ENCODE measurements around the gene CUBN. TPM values are rescaled to one million over a fixed set of nuclear protein-coding genes. Genes with fewer than 3 reads are reported as not detected.

CUBN gene
- total RNA-seq, 1 donor from 2014 or later: 2.7 TPM

- no peak for TF ChIP-seq CTCF (IDR thresholded peaks at IDR 0.05; ENCODE audit: insufficient read depth, low read depth, low read length)
- no peak for TF ChIP-seq EZH2 (IDR thresholded peaks at IDR 0.05; ENCODE audit: insufficient read depth, low read length)
- Histone ChIP-seq H3K9ac (ENCODE audit: low read length) (no peak overlapping the region), H3K36me3 (ENCODE audit: insufficient read depth, low read length) (peaks cover 3% of the 10 kb centered on the region), H4K20me1 (ENCODE audit: insufficient read depth, low read length) (peaks cover 82% of the 10 kb centered on the region), H3K4me2 (ENCODE audit: low read length) (no peak overlapping the region), H3K27me3 (ENCODE audit: insufficient read depth, low read length) (no peaks in the 10 kb centered on the region), H3K9me3 (ENCODE audit: insufficient read depth, low read depth, low read length) (no peaks in the 10 kb centered on the region), H3K4me3 (ENCODE audit: insufficient read depth, low read depth, low read length) (no peak overlapping the region), H3K27ac (ENCODE audit: low read depth, low read length) (no peak overlapping the region), H3K79me2 (ENCODE audit: insufficient read depth, low read length) (peaks cover 99% of the 10 kb centered on the region), H3K4me1 (ENCODE audit: insufficient read depth, low read length) (no peaks in the 10 kb centered on the region), H2AFZ (ENCODE audit: low read depth, low read length) (no peak overlapping the region)
- Mint-ChIP-seq H3K36me3 (ENCODE audit: low read depth, unreplicated experiment) (peaks cover 16% of the 10 kb centered on the region), H3K27me3 (ENCODE audit: low read depth, unreplicated experiment) (no peaks in the 10 kb centered on the region), H3K4me1 (ENCODE audit: low read depth, unreplicated experiment) (peaks cover 2% of the 10 kb centered on the region), H3K9me3 (ENCODE audit: unreplicated experiment) (no peaks in the 10 kb centered on the region), H3K4me3 (ENCODE audit: unreplicated experiment) (no peak overlapping the region), H3K27ac (ENCODE audit: unreplicated experiment) (no peak overlapping the region)
- DNase-seq (ENCODE audit: low read depth) (no peak), FAIRE-seq (no peak)
Observed at GRCh38 chr10:16803464-16803863, 326.1 kb downstream of the CUBN start.

GRCh38 chr10:16799621-16800020 is 330.0 kb downstream of the CUBN start:
- no peak overlapping the region for H3K27ac Mint-ChIP-seq (ENCODE audit: unreplicated experiment)
- no peak overlapping the region for H2AFZ ChIP-seq (ENCODE audit: low read depth, low read length)
- no peak overlapping the region for H3K27ac ChIP-seq (ENCODE audit: low read depth, low read length)
- peaks cover 98% of the 10 kb centered on the region for H3K79me2 ChIP-seq (ENCODE audit: insufficient read depth, low read length)
- peaks cover 11% of the 10 kb centered on the region for H3K36me3 Mint-ChIP-seq (ENCODE audit: low read depth, unreplicated experiment)
- no peaks in the 10 kb centered on the region for H3K4me1 ChIP-seq (ENCODE audit: insufficient read depth, low read length)
- TF ChIP-seq CTCF (IDR thresholded peaks at IDR 0.05; ENCODE audit: insufficient read depth, low read depth, low read length): no peak
- TF ChIP-seq EZH2 (IDR thresholded peaks at IDR 0.05; ENCODE audit: insufficient read depth, low read length): no peak
- H3K4me3 ChIP-seq (ENCODE audit: insufficient read depth, low read depth, low read length): no peak overlapping the region
- no peaks in the 10 kb centered on the region for H3K9me3 ChIP-seq (ENCODE audit: insufficient read depth, low read depth, low read length)
- no peak overlapping the region for H3K4me3 Mint-ChIP-seq (ENCODE audit: unreplicated experiment)
- no peaks in the 10 kb centered on the region for H3K27me3 Mint-ChIP-seq (ENCODE audit: low read depth, unreplicated experiment)
- H3K4me1 Mint-ChIP-seq (ENCODE audit: low read depth, unreplicated experiment): peaks cover 2% of the 10 kb centered on the region
- peaks cover 84% of the 10 kb centered on the region for H4K20me1 ChIP-seq (ENCODE audit: insufficient read depth, low read length)
- H3K9me3 Mint-ChIP-seq (ENCODE audit: unreplicated experiment): no peaks in the 10 kb centered on the region
- peaks cover 2% of the 10 kb centered on the region for H3K36me3 ChIP-seq (ENCODE audit: insufficient read depth, low read length)
- DNase-seq (ENCODE audit: low read depth) (no peak), FAIRE-seq (no peak)
- no peaks in the 10 kb centered on the region for H3K27me3 ChIP-seq (ENCODE audit: insufficient read depth, low read length)
- no peak overlapping the region for H3K4me2 ChIP-seq (ENCODE audit: low read length)
- H3K9ac ChIP-seq (ENCODE audit: low read length): no peak overlapping the region

- H3K36me3 ChIP-seq (ENCODE audit: insufficient read depth, low read length): no peaks in the 10 kb centered on the region
- peaks cover 98% of the 10 kb centered on the region for H3K79me2 ChIP-seq (ENCODE audit: insufficient read depth, low read length)
- H3K4me3 Mint-ChIP-seq (ENCODE audit: unreplicated experiment): no peak overlapping the region
- peaks cover 2% of the 10 kb centered on the region for H3K4me1 Mint-ChIP-seq (ENCODE audit: low read depth, unreplicated experiment)
- H4K20me1 ChIP-seq (ENCODE audit: insufficient read depth, low read length): peaks cover 86% of the 10 kb centered on the region
- no peak overlapping the region for H3K27ac ChIP-seq (ENCODE audit: low read depth, low read length)
- H3K9ac ChIP-seq (ENCODE audit: low read length): no peak overlapping the region
- no peaks in the 10 kb centered on the region for H3K9me3 Mint-ChIP-seq (ENCODE audit: unreplicated experiment)
- H3K4me1 ChIP-seq (ENCODE audit: insufficient read depth, low read length): no peaks in the 10 kb centered on the region
- no peaks in the 10 kb centered on the region for H3K9me3 ChIP-seq (ENCODE audit: insufficient read depth, low read depth, low read length)
- no peak overlapping the region for H3K4me3 ChIP-seq (ENCODE audit: insufficient read depth, low read depth, low read length)
- TF ChIP-seq EZH2 (IDR thresholded peaks at IDR 0.05; ENCODE audit: insufficient read depth, low read length) (no peak), CTCF (IDR thresholded peaks at IDR 0.05; ENCODE audit: insufficient read depth, low read depth, low read length) (no peak)
- no peak overlapping the region for H3K27ac Mint-ChIP-seq (ENCODE audit: unreplicated experiment)
- DNase-seq (ENCODE audit: low read depth): no peak
- peaks cover 5% of the 10 kb centered on the region for H3K36me3 Mint-ChIP-seq (ENCODE audit: low read depth, unreplicated experiment)
- no peak for FAIRE-seq
- no peak overlapping the region for H2AFZ ChIP-seq (ENCODE audit: low read depth, low read length)
- no peak overlapping the region for H3K4me2 ChIP-seq (ENCODE audit: low read length)
- no peaks in the 10 kb centered on the region for H3K27me3 ChIP-seq (ENCODE audit: insufficient read depth, low read length)
- no peaks in the 10 kb centered on the region for H3K27me3 Mint-ChIP-seq (ENCODE audit: low read depth, unreplicated experiment)
Observed at GRCh38 chr10:16798571-16798970, 331.0 kb downstream of the CUBN start.

Measured in astrocyte (in vitro differentiated cells and primary cell).